ENCODE measurements around the gene CDC42BPG. TPM values are rescaled to one million over a fixed set of nuclear protein-coding genes. Genes with fewer than 3 reads are reported as not detected.

CDC42BPG gene
- total RNA-seq, 1 experiment from 2014 or later = 4.1 TPM

DNA sequence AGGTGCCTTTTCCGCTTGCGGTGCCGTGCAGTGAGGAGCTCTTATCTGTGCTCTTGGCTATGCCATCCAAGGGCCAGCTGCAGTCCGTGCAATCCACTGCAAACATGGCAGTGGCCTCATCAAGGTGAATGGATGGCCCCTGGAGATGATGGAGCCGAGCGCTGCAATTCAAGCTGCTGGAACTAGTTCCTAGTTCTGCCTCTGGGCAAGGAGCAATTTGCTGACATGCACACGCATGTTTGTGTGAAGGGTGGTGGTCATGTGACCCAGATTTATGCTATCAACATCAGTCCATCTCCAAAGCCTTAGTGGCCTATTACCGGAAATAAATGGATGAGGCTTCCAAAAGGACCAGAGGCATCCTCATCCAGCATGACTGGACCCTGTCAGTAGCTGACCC, 37.0 kb upstream of the CDC42BPG start:
- POLR2A ChIA-PET = no interaction called here
- H3K4me3 ChIP-seq (ENCODE audit: low read depth in 2 of 2, low read length in 2 of 2) = no peak overlapping the region
- H3K27ac ChIP-seq (ENCODE audit: low read length) = no peak overlapping the region
- intact Hi-C loops (cut with micrococcal nuclease; ENCODE audit: unreplicated experiment) (no loop called here), in situ Hi-C loops (cut with HindIII; ENCODE audit: low pct_unique_long_range_greater_than_20kb, low sequenced_read_pairs) (no loop called here)
- H3K36me3 ChIP-seq (ENCODE audit: control insufficient read depth, insufficient read depth, low read length) = no peaks in the 10 kb centered on the region; the same call in 1 of the 2 replicates
- CTCF ChIA-PET = interaction anchor here (0.7 kb wide), 1 partner anchor 11 kb away, joined by 6 read pairs; no protein-coding TSS in a partner anchor
- TF ChIP-seq, protein P1, sequence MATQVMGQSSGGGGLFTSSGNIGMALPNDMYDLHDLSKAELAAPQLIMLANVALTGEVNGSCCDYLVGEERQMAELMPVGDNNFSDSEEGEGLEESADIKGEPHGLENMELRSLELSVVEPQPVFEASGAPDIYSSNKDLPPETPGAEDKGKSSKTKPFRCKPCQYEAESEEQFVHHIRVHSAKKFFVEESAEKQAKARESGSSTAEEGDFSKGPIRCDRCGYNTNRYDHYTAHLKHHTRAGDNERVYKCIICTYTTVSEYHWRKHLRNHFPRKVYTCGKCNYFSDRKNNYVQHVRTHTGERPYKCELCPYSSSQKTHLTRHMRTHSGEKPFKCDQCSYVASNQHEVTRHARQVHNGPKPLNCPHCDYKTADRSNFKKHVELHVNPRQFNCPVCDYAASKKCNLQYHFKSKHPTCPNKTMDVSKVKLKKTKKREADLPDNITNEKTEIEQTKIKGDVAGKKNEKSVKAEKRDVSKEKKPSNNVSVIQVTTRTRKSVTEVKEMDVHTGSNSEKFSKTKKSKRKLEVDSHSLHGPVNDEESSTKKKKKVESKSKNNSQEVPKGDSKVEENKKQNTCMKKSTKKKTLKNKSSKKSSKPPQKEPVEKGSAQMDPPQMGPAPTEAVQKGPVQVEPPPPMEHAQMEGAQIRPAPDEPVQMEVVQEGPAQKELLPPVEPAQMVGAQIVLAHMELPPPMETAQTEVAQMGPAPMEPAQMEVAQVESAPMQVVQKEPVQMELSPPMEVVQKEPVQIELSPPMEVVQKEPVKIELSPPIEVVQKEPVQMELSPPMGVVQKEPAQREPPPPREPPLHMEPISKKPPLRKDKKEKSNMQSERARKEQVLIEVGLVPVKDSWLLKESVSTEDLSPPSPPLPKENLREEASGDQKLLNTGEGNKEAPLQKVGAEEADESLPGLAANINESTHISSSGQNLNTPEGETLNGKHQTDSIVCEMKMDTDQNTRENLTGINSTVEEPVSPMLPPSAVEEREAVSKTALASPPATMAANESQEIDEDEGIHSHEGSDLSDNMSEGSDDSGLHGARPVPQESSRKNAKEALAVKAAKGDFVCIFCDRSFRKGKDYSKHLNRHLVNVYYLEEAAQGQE (IDR thresholded peaks at IDR 0.05; ENCODE audit: insufficient read depth in 1 of 2, low read depth in 2 of 2, low read length in 1 of 2) = no peak
- TF ChIP-seq SIN3A (IDR thresholded peaks at IDR 0.05; ENCODE audit: borderline replicate concordance, insufficient read depth, low read depth, low read length) (no peak), TCF7L2 (IDR thresholded peaks at IDR 0.05; ENCODE audit: low read depth, low read length) (no peak), POLR2AphosphoS5 (IDR thresholded peaks at IDR 0.05; ENCODE audit: low read depth, low read length) (no peak)
- TF ChIP-seq, protein P2, sequence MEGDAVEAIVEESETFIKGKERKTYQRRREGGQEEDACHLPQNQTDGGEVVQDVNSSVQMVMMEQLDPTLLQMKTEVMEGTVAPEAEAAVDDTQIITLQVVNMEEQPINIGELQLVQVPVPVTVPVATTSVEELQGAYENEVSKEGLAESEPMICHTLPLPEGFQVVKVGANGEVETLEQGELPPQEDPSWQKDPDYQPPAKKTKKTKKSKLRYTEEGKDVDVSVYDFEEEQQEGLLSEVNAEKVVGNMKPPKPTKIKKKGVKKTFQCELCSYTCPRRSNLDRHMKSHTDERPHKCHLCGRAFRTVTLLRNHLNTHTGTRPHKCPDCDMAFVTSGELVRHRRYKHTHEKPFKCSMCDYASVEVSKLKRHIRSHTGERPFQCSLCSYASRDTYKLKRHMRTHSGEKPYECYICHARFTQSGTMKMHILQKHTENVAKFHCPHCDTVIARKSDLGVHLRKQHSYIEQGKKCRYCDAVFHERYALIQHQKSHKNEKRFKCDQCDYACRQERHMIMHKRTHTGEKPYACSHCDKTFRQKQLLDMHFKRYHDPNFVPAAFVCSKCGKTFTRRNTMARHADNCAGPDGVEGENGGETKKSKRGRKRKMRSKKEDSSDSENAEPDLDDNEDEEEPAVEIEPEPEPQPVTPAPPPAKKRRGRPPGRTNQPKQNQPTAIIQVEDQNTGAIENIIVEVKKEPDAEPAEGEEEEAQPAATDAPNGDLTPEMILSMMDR (IDR thresholded peaks at IDR 0.05) = no peak
- ATAC-seq (no peak), DNase-seq (ENCODE audit: low read depth, low spot score) (no peak)
- H3K4me1 ChIP-seq (ENCODE audit: control insufficient read depth, insufficient read depth, low read length) = peaks cover 15% of the 10 kb centered on the region
- no TSS peak for BruUV-seq (replicated peaks)
- no peaks in the 10 kb centered on the region for H3K9me3 ChIP-seq (ENCODE audit: control insufficient read depth, insufficient read depth, low read depth, low read length)
- H3K27me3 ChIP-seq (ENCODE audit: control insufficient read depth, insufficient read depth, low read length) = no peaks in the 10 kb centered on the region

DNA sequence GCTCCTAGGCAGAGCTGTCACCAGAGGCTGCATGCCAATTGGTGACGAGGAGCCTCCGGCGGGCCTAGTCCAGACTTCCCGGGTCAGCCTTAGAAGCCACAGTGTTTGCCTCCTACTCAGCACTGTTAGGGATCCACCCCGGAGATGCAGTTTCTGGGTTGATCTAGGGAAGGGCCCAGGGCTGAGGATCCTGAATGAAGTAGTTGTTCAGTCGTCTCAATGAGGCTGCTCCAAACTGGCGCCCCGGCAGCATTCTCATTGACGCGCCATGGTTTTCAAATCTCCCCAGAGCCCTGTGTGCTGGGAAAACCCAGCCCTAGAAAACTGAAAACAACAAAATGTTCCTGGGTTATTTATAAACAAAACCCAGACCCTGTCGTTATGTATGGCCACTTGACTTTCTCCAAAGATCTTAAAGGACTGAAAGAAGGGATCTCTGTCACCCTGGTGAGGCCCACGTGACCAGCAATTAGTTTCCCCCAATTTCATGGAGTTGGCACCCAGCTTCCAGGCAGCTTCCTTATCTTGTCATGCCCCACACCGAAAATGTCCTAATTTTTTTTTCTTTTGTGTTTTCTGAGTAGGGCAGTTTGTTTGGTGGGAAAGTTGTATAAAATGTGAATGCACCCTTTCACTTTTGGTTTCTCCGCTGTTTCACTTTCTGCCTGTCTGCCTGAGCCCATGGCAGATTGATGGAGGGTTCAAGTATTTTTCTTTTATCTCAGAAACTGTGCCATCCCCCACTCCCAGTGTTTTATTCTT, 36.0 kb upstream of the CDC42BPG start:
- Histone ChIP-seq H3K9me3 (ENCODE audit: control insufficient read depth, insufficient read depth, low read depth, low read length) (no peaks in the 10 kb centered on the region), H3K36me3 (ENCODE audit: control insufficient read depth, insufficient read depth, low read length) (no peaks in the 10 kb centered on the region; the same call in 1 of the 2 replicates), H3K27me3 (ENCODE audit: control insufficient read depth, insufficient read depth, low read length) (no peaks in the 10 kb centered on the region), H3K27ac (ENCODE audit: low read length) (peak overlapping the region; percentile 97; the same call in 1 of the 2 replicates), H3K4me3 (ENCODE audit: low read depth in 2 of 2, low read length in 2 of 2) (no peak overlapping the region), H3K4me1 (ENCODE audit: control insufficient read depth, insufficient read depth, low read length) (peaks cover 22% of the 10 kb centered on the region)
- ChIA-PET POLR2A (interaction anchor here (0.6 kb wide), 1 partner anchor 132 kb away, joined by 9 read pairs; no protein-coding TSS in a partner anchor), CTCF (interaction anchor here (0.6 to 0.7 kb wide), 2 partner anchors 12 to 38 kb away, joined by 3 to 6 read pairs; no protein-coding TSS in a partner anchor)
- ATAC-seq (no peak), DNase-seq (ENCODE audit: low read depth, low spot score) (no peak)
- no TSS peak for BruUV-seq (replicated peaks)
- no peak for TF ChIP-seq POLR2AphosphoS5 (IDR thresholded peaks at IDR 0.05; ENCODE audit: low read depth, low read length)
- no peak for TF ChIP-seq SIN3A (IDR thresholded peaks at IDR 0.05; ENCODE audit: borderline replicate concordance, insufficient read depth, low read depth, low read length)
- TF ChIP-seq, protein P1 (IDR thresholded peaks at IDR 0.05; ENCODE audit: insufficient read depth in 1 of 2, low read depth in 2 of 2, low read length in 1 of 2) = no peak
- TF ChIP-seq, protein P2 (IDR thresholded peaks at IDR 0.05) = no peak
- no peak for TF ChIP-seq TCF7L2 (IDR thresholded peaks at IDR 0.05; ENCODE audit: low read depth, low read length)
- intact Hi-C loops (cut with micrococcal nuclease; ENCODE audit: unreplicated experiment) (no loop called here), in situ Hi-C loops (cut with HindIII; ENCODE audit: low pct_unique_long_range_greater_than_20kb, low sequenced_read_pairs) (no loop called here)
